ENCODE data around the gene RAPGEF2.

DNA sequence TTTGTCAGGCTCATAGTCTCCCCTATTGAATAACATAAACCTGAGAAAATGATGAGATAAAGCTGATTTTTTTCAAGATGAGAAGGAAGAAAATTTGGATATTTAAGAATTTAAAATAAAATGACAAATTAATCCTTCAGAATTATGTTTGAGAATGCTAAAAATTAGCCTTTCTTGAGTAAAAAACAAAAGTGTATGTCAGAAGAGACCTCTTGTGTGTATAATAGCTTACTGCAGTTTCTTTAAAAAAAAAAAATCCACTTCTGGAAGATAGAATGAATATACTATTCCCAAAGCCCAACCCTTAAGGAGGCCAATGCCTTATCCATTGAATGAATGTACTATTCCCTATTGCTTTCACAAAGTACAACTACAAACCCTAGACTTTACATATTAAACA lies 281.8 kb downstream of the RAPGEF2 start:
- TF ChIP-seq, protein P1, sequence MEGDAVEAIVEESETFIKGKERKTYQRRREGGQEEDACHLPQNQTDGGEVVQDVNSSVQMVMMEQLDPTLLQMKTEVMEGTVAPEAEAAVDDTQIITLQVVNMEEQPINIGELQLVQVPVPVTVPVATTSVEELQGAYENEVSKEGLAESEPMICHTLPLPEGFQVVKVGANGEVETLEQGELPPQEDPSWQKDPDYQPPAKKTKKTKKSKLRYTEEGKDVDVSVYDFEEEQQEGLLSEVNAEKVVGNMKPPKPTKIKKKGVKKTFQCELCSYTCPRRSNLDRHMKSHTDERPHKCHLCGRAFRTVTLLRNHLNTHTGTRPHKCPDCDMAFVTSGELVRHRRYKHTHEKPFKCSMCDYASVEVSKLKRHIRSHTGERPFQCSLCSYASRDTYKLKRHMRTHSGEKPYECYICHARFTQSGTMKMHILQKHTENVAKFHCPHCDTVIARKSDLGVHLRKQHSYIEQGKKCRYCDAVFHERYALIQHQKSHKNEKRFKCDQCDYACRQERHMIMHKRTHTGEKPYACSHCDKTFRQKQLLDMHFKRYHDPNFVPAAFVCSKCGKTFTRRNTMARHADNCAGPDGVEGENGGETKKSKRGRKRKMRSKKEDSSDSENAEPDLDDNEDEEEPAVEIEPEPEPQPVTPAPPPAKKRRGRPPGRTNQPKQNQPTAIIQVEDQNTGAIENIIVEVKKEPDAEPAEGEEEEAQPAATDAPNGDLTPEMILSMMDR (IDR thresholded peaks at IDR 0.05) = no peak
- no peak for TF ChIP-seq EZH2 (IDR thresholded peaks at IDR 0.05; ENCODE audit: borderline replicate concordance, insufficient read depth, low read depth, low read length, poor library complexity, severe bottlenecking)

Data from B cell (primary cell).